DOHH2 (cell line): ENCODE measurements around the gene CATSPER3.

Source experiments
- CTCF ChIP-seq: fragments of 200-600 bp; sonication (generic); IDR thresholded peaks from one replicate; pipeline ENCODE4 v1.5.1; 2014; ENCODE audit warnings: antibody characterized with exemption, mild to moderate bottlenecking, low read depth, low read length; ENCODE audit not compliant: poor library complexity, severe bottlenecking
- EZH2phosphoT487 ChIP-seq: fragments of 200-600 bp; sonication (generic); IDR thresholded peaks from 2 replicates; pipeline ENCODE4 v1.6.1; 2017; ENCODE audit warnings: borderline replicate concordance, mild to moderate bottlenecking, antibody characterized with exemption, low read length, moderate library complexity, mixed read lengths

- TF ChIP-seq CTCF (no peak), EZH2phosphoT487 (no peak)
Measured at GRCh38 chr5:134989266-134989830, 21.6 kb downstream of the CATSPER3 start.
